Measurements from ENCODE around the gene MCC. TPM values are rescaled to one million over a fixed set of nuclear protein-coding genes. Genes with fewer than 3 reads are reported as not detected.
A peak's percentile ranks its signal among the peaks of the same experiment; 100 is the strongest.

Gene MCC
- 10.9 TPM for polyA plus RNA-seq (2013, experiment 1 of 2)
- polyA plus RNA-seq (2013, experiment 2 of 2) = 11.8 TPM

- Histone ChIP-seq H3K4ac (ENCODE audit: low read depth, low read length) (no peak within 1 kb of the TSS), H3K36me3 (ENCODE audit: control insufficient read depth, insufficient read depth, low read length) (no peaks in the 10 kb centered on the region), H3K4me2 (ENCODE audit: low read length) (peak within 1 kb of the TSS; percentile 85), H3K79me1 (ENCODE audit: low read length) (no peaks in the 10 kb centered on the region), H3K4me1 (ENCODE audit: control insufficient read depth, low read depth, low read length) (no peaks in the 10 kb centered on the region), H2BK15ac (replicated peaks; ENCODE audit: low read depth) (no peak within 1 kb of the TSS), H3K27ac (ENCODE audit: low read depth, low read length) (no peak within 1 kb of the TSS), H2AK5ac (ENCODE audit: low read length) (no peak within 1 kb of the TSS), H3K56ac (ENCODE audit: low read length) (peak within 1 kb of the TSS; percentile 83), H2BK5ac (ENCODE audit: low read length) (no peak within 1 kb of the TSS), H4K8ac (ENCODE audit: low read depth, low read length) (no peak within 1 kb of the TSS), H3K9ac (ENCODE audit: low read length) (peak within 1 kb of the TSS; percentile 55), H2BK120ac (ENCODE audit: low read depth, low read length) (no peak within 1 kb of the TSS), H3K79me2 (ENCODE audit: control insufficient read depth, insufficient read depth, low read length) (no peaks in the 10 kb centered on the region), H3K4me3 (ENCODE audit: low read length) (peak within 1 kb of the TSS; percentile 42), H3K27me3 (ENCODE audit: insufficient read depth, low read length, poor library complexity) (no peaks in the 10 kb centered on the region), H4K5ac (ENCODE audit: low read length) (no peak within 1 kb of the TSS), H3K23ac (ENCODE audit: low read length) (no peak within 1 kb of the TSS), H3K18ac (ENCODE audit: low read length) (no peak within 1 kb of the TSS)
- peak; percentile 89 for DNase-seq
- no CpG with 5 or more reads among the region's 86 CpGs for WGBS (ENCODE audit: extremely low coverage, insufficient coverage, low lambda C conversion rate)
These were observed at the start of gene MCC for GRCh38 chr5:113487781-113488644. Gene MCC (minus strand): TSS chr5:113488453.

GRCh38 chr5:113531481-113532159 lies 43.4 kb upstream of the MCC start:
- Histone ChIP-seq H3K27me3 (ENCODE audit: insufficient read depth, low read length, poor library complexity) (no peaks in the 10 kb centered on the region), H3K4me1 (ENCODE audit: control insufficient read depth, low read depth, low read length) (no peaks in the 10 kb centered on the region), H3K23ac (ENCODE audit: low read length) (no peak overlapping the region)

GRCh38 chr5:113527746-113528145 lies 39.5 kb upstream of the MCC start:
- H3K23ac ChIP-seq (ENCODE audit: low read length) = no peak overlapping the region
- no peaks in the 10 kb centered on the region for H3K79me2 ChIP-seq (ENCODE audit: control insufficient read depth, insufficient read depth, low read length)
- no peak overlapping the region for H3K9ac ChIP-seq (ENCODE audit: low read length)
- H3K27ac ChIP-seq (ENCODE audit: low read depth, low read length) = no peak overlapping the region
- H3K27me3 ChIP-seq (ENCODE audit: insufficient read depth, low read length, poor library complexity) = no peaks in the 10 kb centered on the region
- DNase-seq = no peak
- no peaks in the 10 kb centered on the region for H3K79me1 ChIP-seq (ENCODE audit: low read length)
- no peak overlapping the region for H2BK5ac ChIP-seq (ENCODE audit: low read length)
- H3K56ac ChIP-seq (ENCODE audit: low read length) = no peak overlapping the region
- no peak overlapping the region for H3K4me2 ChIP-seq (ENCODE audit: low read length)
- no peak overlapping the region for H4K8ac ChIP-seq (ENCODE audit: low read depth, low read length)
- 100% methylated on average over 1 of the region's 5 CpGs for WGBS (ENCODE audit: extremely low coverage, insufficient coverage, low lambda C conversion rate)
- no peak overlapping the region for H2BK120ac ChIP-seq (ENCODE audit: low read depth, low read length)
- no peak overlapping the region for H2BK15ac ChIP-seq (replicated peaks; ENCODE audit: low read depth)
- H3K18ac ChIP-seq (ENCODE audit: low read length) = no peak overlapping the region
- H4K5ac ChIP-seq (ENCODE audit: low read length) = no peak overlapping the region
- no peak overlapping the region for H3K4me3 ChIP-seq (ENCODE audit: low read length)
- no peaks in the 10 kb centered on the region for H3K36me3 ChIP-seq (ENCODE audit: control insufficient read depth, insufficient read depth, low read length)
- no peak overlapping the region for H2AK5ac ChIP-seq (ENCODE audit: low read length)
- H3K4ac ChIP-seq (ENCODE audit: low read depth, low read length) = no peak overlapping the region
- H3K4me1 ChIP-seq (ENCODE audit: control insufficient read depth, low read depth, low read length) = no peaks in the 10 kb centered on the region

More at GRCh38 chr5:113531481-113532159, 43.4 kb upstream of the MCC start:
- Histone ChIP-seq H3K18ac (ENCODE audit: low read length) (no peak overlapping the region), H3K4me2 (ENCODE audit: low read length) (no peak overlapping the region), H4K5ac (ENCODE audit: low read length) (no peak overlapping the region), H3K27ac (ENCODE audit: low read depth, low read length) (no peak overlapping the region), H3K79me1 (ENCODE audit: low read length) (no peaks in the 10 kb centered on the region), H2BK5ac (ENCODE audit: low read length) (no peak overlapping the region), H3K4me3 (ENCODE audit: low read length) (no peak overlapping the region), H4K8ac (ENCODE audit: low read depth, low read length) (no peak overlapping the region), H3K9ac (ENCODE audit: low read length) (no peak overlapping the region), H2AK5ac (ENCODE audit: low read length) (no peak overlapping the region), H3K4ac (ENCODE audit: low read depth, low read length) (no peak overlapping the region), H3K79me2 (ENCODE audit: control insufficient read depth, insufficient read depth, low read length) (no peaks in the 10 kb centered on the region), H3K56ac (ENCODE audit: low read length) (no peak overlapping the region), H2BK15ac (replicated peaks; ENCODE audit: low read depth) (no peak overlapping the region), H3K36me3 (ENCODE audit: control insufficient read depth, insufficient read depth, low read length) (no peaks in the 10 kb centered on the region), H2BK120ac (ENCODE audit: low read depth, low read length) (no peak overlapping the region)
- WGBS (ENCODE audit: extremely low coverage, insufficient coverage, low lambda C conversion rate) = no CpG with 5 or more reads among the region's 2 CpGs
- peak; percentile 47 for DNase-seq

GRCh38 chr5:113526421-113526820 lies 38.2 kb upstream of the MCC start:
- peak; percentile 28 for DNase-seq
- no peak overlapping the region for H3K18ac ChIP-seq (ENCODE audit: low read length)
- WGBS (ENCODE audit: extremely low coverage, insufficient coverage, low lambda C conversion rate) = no CpG with 5 or more reads among the region's 4 CpGs

GRCh38 chr5:113524927-113525326 lies 36.7 kb upstream of the MCC start:
- no peak overlapping the region for H3K9ac ChIP-seq (ENCODE audit: low read length)
- H2BK5ac ChIP-seq (ENCODE audit: low read length) = no peak overlapping the region
- no peaks in the 10 kb centered on the region for H3K4me1 ChIP-seq (ENCODE audit: control insufficient read depth, low read depth, low read length)
- H3K79me1 ChIP-seq (ENCODE audit: low read length) = peaks cover 6% of the 10 kb centered on the region
- no peak overlapping the region for H2AK5ac ChIP-seq (ENCODE audit: low read length)
- no peak overlapping the region for H2BK120ac ChIP-seq (ENCODE audit: low read depth, low read length)
- H3K27ac ChIP-seq (ENCODE audit: low read depth, low read length) = no peak overlapping the region
- 100% methylated on average over 1 of the region's 2 CpGs for WGBS (ENCODE audit: extremely low coverage, insufficient coverage, low lambda C conversion rate)
- H3K18ac ChIP-seq (ENCODE audit: low read length) = no peak overlapping the region
- no peak overlapping the region for H3K4ac ChIP-seq (ENCODE audit: low read depth, low read length)
- H4K8ac ChIP-seq (ENCODE audit: low read depth, low read length) = no peak overlapping the region
- no peak overlapping the region for H3K4me3 ChIP-seq (ENCODE audit: low read length)
- H3K27me3 ChIP-seq (ENCODE audit: insufficient read depth, low read length, poor library complexity) = no peaks in the 10 kb centered on the region
- no peak overlapping the region for H3K4me2 ChIP-seq (ENCODE audit: low read length)
- H3K56ac ChIP-seq (ENCODE audit: low read length) = no peak overlapping the region
- no peak overlapping the region for H3K23ac ChIP-seq (ENCODE audit: low read length)
- no peak overlapping the region for H4K5ac ChIP-seq (ENCODE audit: low read length)
- no peak for DNase-seq
- H3K36me3 ChIP-seq (ENCODE audit: control insufficient read depth, insufficient read depth, low read length) = no peaks in the 10 kb centered on the region
- no peak overlapping the region for H2BK15ac ChIP-seq (replicated peaks; ENCODE audit: low read depth)
- peaks cover 1% of the 10 kb centered on the region for H3K79me2 ChIP-seq (ENCODE audit: control insufficient read depth, insufficient read depth, low read length)

More at GRCh38 chr5:113526421-113526820, 38.2 kb upstream of the MCC start:
- H3K27ac ChIP-seq (ENCODE audit: low read depth, low read length) = no peak overlapping the region
- no peak overlapping the region for H3K4me3 ChIP-seq (ENCODE audit: low read length)
- no peak overlapping the region for H2BK15ac ChIP-seq (replicated peaks; ENCODE audit: low read depth)
- no peaks in the 10 kb centered on the region for H3K79me2 ChIP-seq (ENCODE audit: control insufficient read depth, insufficient read depth, low read length)
- no peak overlapping the region for H2BK120ac ChIP-seq (ENCODE audit: low read depth, low read length)
- no peaks in the 10 kb centered on the region for H3K79me1 ChIP-seq (ENCODE audit: low read length)
- H3K36me3 ChIP-seq (ENCODE audit: control insufficient read depth, insufficient read depth, low read length) = no peaks in the 10 kb centered on the region
- H3K4me2 ChIP-seq (ENCODE audit: low read length) = no peak overlapping the region
- no peak overlapping the region for H4K8ac ChIP-seq (ENCODE audit: low read depth, low read length)
- no peak overlapping the region for H3K4ac ChIP-seq (ENCODE audit: low read depth, low read length)
- no peak overlapping the region for H3K9ac ChIP-seq (ENCODE audit: low read length)
- no peak overlapping the region for H4K5ac ChIP-seq (ENCODE audit: low read length)
- no peak overlapping the region for H3K23ac ChIP-seq (ENCODE audit: low read length)
- no peaks in the 10 kb centered on the region for H3K27me3 ChIP-seq (ENCODE audit: insufficient read depth, low read length, poor library complexity)
- no peaks in the 10 kb centered on the region for H3K4me1 ChIP-seq (ENCODE audit: control insufficient read depth, low read depth, low read length)
- no peak overlapping the region for H2BK5ac ChIP-seq (ENCODE audit: low read length)
- no peak overlapping the region for H2AK5ac ChIP-seq (ENCODE audit: low read length)
- no peak overlapping the region for H3K56ac ChIP-seq (ENCODE audit: low read length)

All from mesendoderm (in vitro differentiated cells).